Adipocyte (in vitro differentiated cells): Measurements from ENCODE around the gene CDK14.
"Not testable (repeated sequence)": the region's sequence is repeated elsewhere in the genome, so short reads cannot be mapped to it uniquely, and the experiment has no call there.

ENCODE experiments used
- DNase-seq: peaks from one replicate; pipeline ENCODE4 v3.0.0-alpha.2; 2015; ENCODE audit warnings: low read depth
- H3K27me3 ChIP-seq: replicated peaks from 2 replicates; pipeline ENCODE4 v1.7.0; 2013; ENCODE audit warnings: mild to moderate bottlenecking, low read length, moderate library complexity; ENCODE audit not compliant: control insufficient read depth, insufficient read depth
- H3K36me3 ChIP-seq: 2 replicates; pipeline ENCODE4 v1.7.0; 2013; ENCODE audit warnings: low read length, mild to moderate bottlenecking, moderate library complexity; ENCODE audit not compliant: control insufficient read depth, insufficient read depth, severe bottlenecking
- H3K4me1 ChIP-seq: 2 replicates; pipeline ENCODE4 v1.7.0; 2013; ENCODE audit warnings: mild to moderate bottlenecking, low read length, moderate library complexity; ENCODE audit not compliant: control insufficient read depth, insufficient read depth
- H3K4me3 ChIP-seq: 2 replicates; pipeline ENCODE4 v1.7.0; 2013; ENCODE audit warnings: mild to moderate bottlenecking, low read length, moderate library complexity
- H3K9ac ChIP-seq: 2 replicates; pipeline ENCODE4 v1.7.0; 2013; ENCODE audit warnings: mild to moderate bottlenecking, low read length, moderate library complexity
- H3K9me3 ChIP-seq: 2 replicates; pipeline ENCODE4 v1.7.0; 2013; ENCODE audit warnings: mild to moderate bottlenecking, low read length, moderate library complexity; ENCODE audit not compliant: control insufficient read depth

CDK14 gene

DNA sequence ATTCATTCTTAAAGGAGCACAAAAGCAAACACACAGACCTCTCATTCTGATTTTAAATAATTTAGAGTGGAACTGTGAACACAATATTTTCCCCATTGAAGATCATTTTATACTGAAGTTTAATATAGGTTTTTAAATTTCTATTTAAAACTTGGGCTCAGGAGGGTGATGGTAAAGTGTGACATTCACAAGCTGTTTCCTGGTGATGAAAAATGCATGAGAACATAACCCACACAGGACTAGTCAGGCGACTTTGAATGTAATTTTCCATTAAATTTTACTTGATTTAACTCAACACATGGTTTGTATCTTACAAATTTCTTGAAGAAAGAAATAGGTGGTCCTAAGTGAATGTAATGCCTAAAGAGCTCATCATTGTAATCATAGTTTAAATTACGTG lies 143.6 kb downstream of the CDK14 start:
- Histone ChIP-seq H3K36me3 (peaks cover 4% of the 10 kb centered on the region), H3K9me3 (no peaks in the 10 kb centered on the region), H3K4me1 (no peaks in the 10 kb centered on the region), H3K9ac (no peak overlapping the region), H3K4me3 (no peak overlapping the region), H3K27me3 (no peaks in the 10 kb centered on the region)
- DNase-seq: no peak

DNA sequence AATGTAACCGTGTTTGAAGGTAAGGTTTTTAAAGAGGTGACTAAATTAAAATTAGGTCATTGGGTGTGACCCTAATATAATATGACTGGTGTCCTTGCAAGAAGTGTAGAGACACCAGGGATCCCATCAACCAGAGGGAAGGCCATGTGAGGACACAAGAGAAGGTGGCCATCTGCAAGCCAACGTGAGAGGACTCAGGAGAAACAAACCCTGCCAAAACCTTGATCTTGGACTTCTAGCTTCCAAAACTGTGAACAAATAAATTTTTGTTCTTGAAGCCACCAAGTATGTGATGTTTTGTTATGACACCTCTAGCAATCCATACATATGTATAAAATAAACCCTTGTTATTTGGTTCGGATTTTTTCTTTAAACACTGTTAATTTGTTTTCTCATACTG lies 144.3 kb downstream of the CDK14 start:
- Histone ChIP-seq H3K4me3 (no peak overlapping the region), H3K4me1 (no peaks in the 10 kb centered on the region), H3K36me3 (peaks cover 3% of the 10 kb centered on the region), H3K27me3 (no peaks in the 10 kb centered on the region), H3K9ac (no peak overlapping the region), H3K9me3 (no peaks in the 10 kb centered on the region)
- no peak for DNase-seq

DNA sequence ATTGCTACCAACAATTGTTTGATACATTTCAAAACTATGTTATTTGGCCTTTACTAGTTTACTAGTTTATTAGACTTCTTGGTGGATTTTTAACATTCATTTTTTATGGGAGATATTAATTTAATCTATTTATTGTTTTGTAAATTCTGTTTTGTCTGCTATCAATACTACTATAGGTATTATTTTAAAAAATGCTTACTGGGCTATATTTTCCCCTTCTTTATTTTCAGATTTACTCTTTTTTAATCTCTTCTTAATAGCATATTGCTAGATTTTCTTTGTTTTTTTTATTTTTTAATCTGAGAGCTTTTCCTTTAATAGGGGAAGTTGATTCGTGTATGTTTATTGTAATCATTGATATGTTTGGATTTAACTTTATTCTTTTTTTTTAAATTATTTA lies 147.5 kb downstream of the CDK14 start:
- Histone ChIP-seq H3K9me3 (no peaks in the 10 kb centered on the region), H3K4me3 (no peak overlapping the region), H3K9ac (no peak overlapping the region), H3K4me1 (peaks cover 17% of the 10 kb centered on the region), H3K36me3 (no peaks in the 10 kb centered on the region), H3K27me3 (no peaks in the 10 kb centered on the region)
- no peak for DNase-seq

DNA sequence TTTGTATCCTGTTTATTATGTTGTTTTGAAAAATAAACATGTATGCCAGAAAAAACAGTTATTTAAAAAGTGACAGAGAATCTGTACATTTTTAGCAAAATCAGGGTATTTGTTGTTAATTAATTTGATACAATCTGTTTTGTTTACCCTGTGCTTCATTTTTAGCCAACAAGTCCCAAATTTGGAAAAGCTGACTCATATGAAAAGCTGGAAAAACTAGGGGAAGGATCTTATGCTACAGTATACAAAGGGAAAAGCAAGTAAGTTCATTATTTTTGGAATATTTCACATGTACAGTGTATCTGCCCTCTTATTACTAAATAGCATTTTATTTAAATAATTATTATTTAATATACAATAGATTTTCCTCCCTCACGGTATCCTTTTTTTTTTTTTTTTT lies 151.4 kb downstream of the CDK14 start:
- peak overlapping the region; percentile 55 for H3K9ac ChIP-seq
- no peaks in the 10 kb centered on the region for H3K9me3 ChIP-seq
- peaks cover 17% of the 10 kb centered on the region for H3K4me1 ChIP-seq
- peak; percentile 35 for DNase-seq
- H3K36me3 ChIP-seq: no peaks in the 10 kb centered on the region
- H3K27me3 ChIP-seq: no peaks in the 10 kb centered on the region
- peak overlapping the region; percentile 42 for H3K4me3 ChIP-seq

DNA sequence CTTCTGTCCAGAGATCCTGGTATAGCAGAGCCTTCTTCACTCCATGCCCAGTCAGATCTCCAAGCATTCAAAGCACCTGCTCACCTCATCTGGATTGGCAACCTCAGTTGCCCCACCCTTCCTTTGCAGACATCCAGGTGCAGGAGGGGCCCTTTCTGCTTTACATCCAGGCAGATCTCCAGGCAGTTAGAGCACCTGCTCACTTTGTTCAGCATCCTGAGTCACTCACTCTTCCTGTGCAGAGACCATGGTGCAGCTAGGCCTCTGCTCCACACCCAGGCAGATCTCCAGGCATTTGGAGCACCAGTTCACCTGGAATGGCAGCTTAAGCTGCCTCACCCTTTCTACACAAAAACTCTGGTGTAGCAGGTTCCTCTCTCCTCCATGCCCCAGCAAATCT lies 153.1 kb downstream of the CDK14 start:
- no peaks in the 10 kb centered on the region for H3K9me3 ChIP-seq
- no peak for DNase-seq

DNA sequence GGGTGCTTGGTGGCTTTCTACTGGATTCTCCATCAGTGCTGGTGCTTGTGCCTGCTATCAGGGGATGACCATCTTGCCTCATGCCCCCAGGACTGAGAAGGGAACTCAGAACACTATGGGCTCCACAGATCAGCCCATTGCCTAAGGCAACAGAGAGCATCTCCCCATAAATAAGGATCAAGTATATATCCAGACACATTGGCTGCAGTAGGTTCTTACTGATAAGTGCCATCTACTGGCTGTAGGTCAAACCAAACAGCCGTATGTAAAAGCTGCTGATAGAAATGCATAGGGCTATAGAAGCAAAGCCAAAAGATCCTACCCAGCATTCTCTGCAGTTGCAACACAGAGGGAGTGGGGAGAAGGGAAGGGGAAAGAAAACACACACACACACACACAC lies 153.7 kb downstream of the CDK14 start:
- no peak overlapping the region for H3K4me3 ChIP-seq
- no peaks in the 10 kb centered on the region for H3K27me3 ChIP-seq
- H3K9ac ChIP-seq: no peak overlapping the region
- no peaks in the 10 kb centered on the region for H3K9me3 ChIP-seq
- H3K4me1 ChIP-seq: peaks cover 17% of the 10 kb centered on the region
- DNase-seq: no peak
- no peaks in the 10 kb centered on the region for H3K36me3 ChIP-seq

More for the DNA sequence above, 153.1 kb downstream of the CDK14 start:
- Histone ChIP-seq H3K9ac (no peak overlapping the region), H3K4me1 (peaks cover 17% of the 10 kb centered on the region), H3K36me3 (no peaks in the 10 kb centered on the region), H3K4me3 (no peak overlapping the region), H3K27me3 (no peaks in the 10 kb centered on the region)

DNA sequence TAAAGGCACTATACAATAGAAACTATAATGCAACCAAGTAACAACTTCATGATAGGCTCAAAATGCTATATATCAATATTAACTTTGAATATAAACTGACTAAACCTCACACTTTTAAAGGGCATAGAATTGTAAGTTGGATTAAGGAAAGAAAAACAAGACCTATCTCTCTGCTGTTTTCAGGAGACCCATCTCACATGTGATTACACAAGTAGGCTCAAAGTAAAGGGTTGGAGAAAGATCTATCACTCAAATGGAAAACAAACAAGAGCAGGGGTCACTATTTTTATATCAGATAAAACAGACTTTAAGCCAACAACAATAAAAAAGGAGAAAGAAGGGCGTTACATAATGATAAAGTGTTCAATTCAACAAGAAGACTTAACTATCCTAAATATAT lies 155.5 kb downstream of the CDK14 start:
- peaks cover 17% of the 10 kb centered on the region for H3K4me1 ChIP-seq
- H3K36me3 ChIP-seq: no peaks in the 10 kb centered on the region
- H3K9me3 ChIP-seq: no peaks in the 10 kb centered on the region
- H3K9ac ChIP-seq: no peak overlapping the region
- DNase-seq: no peak
- no peak overlapping the region for H3K4me3 ChIP-seq
- H3K27me3 ChIP-seq: no peaks in the 10 kb centered on the region

DNA sequence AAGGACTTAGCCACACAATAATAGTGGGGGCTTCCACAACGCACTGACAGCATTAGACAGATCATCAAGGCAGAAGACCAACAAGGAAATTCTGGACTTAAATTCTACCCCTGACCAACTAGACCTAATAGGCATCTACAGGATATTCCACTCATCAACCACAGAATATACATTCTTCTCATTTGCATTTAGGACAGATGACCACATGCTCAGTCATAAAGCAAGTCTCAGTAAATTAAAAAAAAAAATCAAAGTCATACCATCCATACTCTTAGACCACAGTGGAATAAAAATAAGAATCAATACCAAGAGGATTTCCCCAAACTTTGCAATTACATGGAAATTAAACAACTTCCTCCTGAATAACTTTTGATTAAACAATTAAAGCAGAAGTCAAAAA lies 155.9 kb downstream of the CDK14 start:
- Histone ChIP-seq H3K9me3 (no peaks in the 10 kb centered on the region), H3K27me3 (no peaks in the 10 kb centered on the region), H3K36me3 (no peaks in the 10 kb centered on the region), H3K4me1 (peaks cover 14% of the 10 kb centered on the region), H3K4me3 (no peak overlapping the region), H3K9ac (no peak overlapping the region)
- DNase-seq: no peak

DNA sequence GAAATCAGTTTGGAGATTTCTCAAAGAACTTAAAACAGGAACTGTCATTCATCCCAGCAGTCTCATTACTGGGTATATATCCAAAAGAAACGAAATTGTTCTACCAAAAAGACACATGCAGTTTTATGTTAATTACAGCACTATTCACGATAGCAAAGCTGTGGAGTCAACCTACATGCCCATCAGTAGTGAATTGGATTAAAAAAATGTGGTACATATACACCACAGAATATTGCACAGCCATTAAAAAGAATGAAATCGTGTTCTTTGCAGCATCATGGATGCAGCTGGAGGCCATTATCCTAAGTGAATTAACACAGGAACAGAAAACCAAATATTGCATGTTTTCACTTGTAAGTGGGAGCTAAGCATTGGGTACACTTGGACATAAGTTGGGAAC lies 158.9 kb downstream of the CDK14 start:
- Histone ChIP-seq H3K9ac (no peak overlapping the region), H3K9me3 (no peaks in the 10 kb centered on the region), H3K4me3 (no peak overlapping the region), H3K36me3 (no peaks in the 10 kb centered on the region), H3K27me3 (no peaks in the 10 kb centered on the region), H3K4me1 (peaks cover 6% of the 10 kb centered on the region)
- DNase-seq: no peak

DNA sequence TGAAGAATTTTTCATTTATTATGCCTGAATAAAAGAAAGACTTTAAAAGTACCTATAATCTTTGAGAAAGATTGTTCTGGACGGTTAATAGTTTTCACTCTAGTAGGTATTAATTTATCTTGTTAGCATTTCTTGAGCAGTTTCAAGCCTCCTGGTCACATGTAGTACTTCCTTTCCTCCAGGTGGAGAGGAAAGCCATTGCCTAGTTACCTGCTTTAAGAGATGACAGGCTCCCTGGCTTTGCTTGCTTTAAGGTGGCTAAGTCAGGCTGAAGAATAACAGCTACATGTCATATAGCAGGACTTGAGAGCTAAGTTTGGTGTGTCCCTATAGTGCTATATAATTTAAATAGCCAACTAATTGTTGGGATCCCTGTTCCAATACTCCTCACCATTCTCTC lies 160.2 kb downstream of the CDK14 start:
- no peaks in the 10 kb centered on the region for H3K27me3 ChIP-seq

DNA sequence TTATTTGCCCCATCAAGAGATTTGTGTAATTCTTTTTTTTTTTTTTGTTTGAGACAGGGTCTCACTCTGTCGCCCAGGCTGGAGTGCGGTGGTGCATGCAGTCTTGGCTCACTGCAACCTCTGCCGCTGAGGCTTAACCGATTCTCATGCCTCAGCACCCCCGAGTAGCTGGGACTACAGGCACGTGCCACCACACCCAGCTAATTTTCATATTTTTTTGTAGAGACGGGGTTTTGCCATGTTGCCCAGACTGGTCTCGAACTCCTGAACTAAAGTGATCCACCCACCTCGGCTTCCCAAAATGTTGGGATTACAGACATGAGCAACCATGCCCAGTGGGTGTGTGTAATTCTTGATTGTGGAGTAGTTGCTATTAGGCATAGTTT lies 161.4 kb downstream of the CDK14 start:
- H3K9me3 ChIP-seq, H3K27me3 ChIP-seq, DNase-seq, H3K9ac ChIP-seq, H3K4me3 ChIP-seq, H3K36me3 ChIP-seq: not testable (repeated sequence)
- peaks cover 22% of the 10 kb centered on the region for H3K4me1 ChIP-seq

More for the DNA sequence above, 160.2 kb downstream of the CDK14 start:
- no peak overlapping the region for H3K9ac ChIP-seq
- no peak overlapping the region for H3K4me3 ChIP-seq
- DNase-seq: no peak
- no peaks in the 10 kb centered on the region for H3K36me3 ChIP-seq
- H3K4me1 ChIP-seq: peaks cover 15% of the 10 kb centered on the region
- no peaks in the 10 kb centered on the region for H3K9me3 ChIP-seq

DNA sequence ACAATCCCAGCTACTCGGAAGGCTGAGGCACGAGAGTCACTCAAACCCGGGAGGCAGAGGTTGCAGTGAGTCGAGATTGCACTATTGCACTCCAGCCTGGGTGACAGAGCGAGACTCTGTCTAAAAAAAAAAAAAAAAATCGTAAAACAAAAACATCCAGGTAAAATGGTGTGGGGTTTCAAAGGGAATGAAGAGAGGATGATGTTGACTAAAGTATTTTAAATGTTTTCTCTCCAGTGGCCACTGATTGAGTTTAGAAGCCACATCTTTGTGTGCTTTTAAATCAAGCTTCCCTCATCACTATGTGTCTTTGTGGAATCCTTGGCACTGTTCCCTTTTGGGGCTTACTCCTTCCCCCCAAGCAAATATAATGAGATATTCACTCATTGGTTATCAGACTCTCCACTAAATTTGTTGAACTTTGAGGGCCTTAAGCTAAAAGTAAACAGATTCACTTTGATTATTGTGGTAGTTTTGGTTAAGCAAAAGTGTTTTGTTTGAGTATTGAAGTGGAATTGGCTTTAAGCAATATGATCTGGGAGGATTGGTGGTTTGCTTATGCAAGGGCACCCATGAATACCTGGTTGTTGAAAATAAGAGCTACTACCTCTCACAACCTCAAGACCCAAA lies 162.9 kb downstream of the CDK14 start:
- Histone ChIP-seq H3K9me3 (no peaks in the 10 kb centered on the region), H3K4me1 (peaks cover 22% of the 10 kb centered on the region), H3K27me3 (no peaks in the 10 kb centered on the region), H3K9ac (no peak overlapping the region), H3K36me3 (no peaks in the 10 kb centered on the region), H3K4me3 (no peak overlapping the region)
- DNase-seq: no peak
